Measurements from ENCODE around the gene MRPS23.

Gene MRPS23

GRCh38 chr17:57886020-57886419, 36.2 kb upstream of the MRPS23 start:
- TF ChIP-seq CTCF (IDR thresholded peaks at IDR 0.05; ENCODE audit: control insufficient read depth, extremely low read depth, insufficient read depth) = no peak
- no peak for DNase-seq (ENCODE audit: low read depth)
- H3K4me3 ChIP-seq (ENCODE audit: low read depth, low read length) = no peak overlapping the region

GRCh38 chr17:57885148-57885915, 35.5 kb upstream of the MRPS23 start:
- no peak for DNase-seq (ENCODE audit: low read depth)
- no peak overlapping the region for H3K4me3 ChIP-seq (ENCODE audit: low read depth, low read length)
- no peak for TF ChIP-seq CTCF (IDR thresholded peaks at IDR 0.05; ENCODE audit: control insufficient read depth, extremely low read depth, insufficient read depth)

GRCh38 chr17:57881783-57882351, 32.0 kb upstream of the MRPS23 start:
- no peak for DNase-seq (ENCODE audit: low read depth)
- TF ChIP-seq CTCF (IDR thresholded peaks at IDR 0.05; ENCODE audit: control insufficient read depth, extremely low read depth, insufficient read depth) = no peak
- no peak overlapping the region for H3K4me3 ChIP-seq (ENCODE audit: low read depth, low read length)

- TF ChIP-seq CTCF (IDR thresholded peaks at IDR 0.05; ENCODE audit: control insufficient read depth, extremely low read depth, insufficient read depth) = no peak
- DNase-seq (ENCODE audit: low read depth) = no peak
- H3K4me3 ChIP-seq (ENCODE audit: low read depth, low read length) = no peak overlapping the region
These were observed 31.3 kb upstream of the MRPS23 start for GRCh38 chr17:57881143-57881542.

GRCh38 chr17:57880086-57880456, 30.2 kb upstream of the MRPS23 start:
- H3K4me3 ChIP-seq (ENCODE audit: low read depth, low read length) = no peak overlapping the region
- no peak for TF ChIP-seq CTCF (IDR thresholded peaks at IDR 0.05; ENCODE audit: control insufficient read depth, extremely low read depth, insufficient read depth)
- DNase-seq (ENCODE audit: low read depth) = no peak

- TF ChIP-seq CTCF (IDR thresholded peaks at IDR 0.05; ENCODE audit: control insufficient read depth, extremely low read depth, insufficient read depth) = no peak
- no peak for DNase-seq (ENCODE audit: low read depth)
- H3K4me3 ChIP-seq (ENCODE audit: low read depth, low read length) = no peak overlapping the region
These were observed 29.7 kb upstream of the MRPS23 start for GRCh38 chr17:57879437-57880085.

All from LNCaP clone FGC (cell line).